DOHH2 (cell line): ENCODE data around the gene CEACAM7.
A peak's percentile ranks its signal among the peaks of the same experiment; 100 is the strongest.

Experiments used
- CTCF ChIP-seq: fragments of 200-600 bp; sonication (generic); IDR thresholded peaks from one replicate; pipeline ENCODE4 v1.5.1; 2014; ENCODE audit warnings: antibody characterized with exemption, mild to moderate bottlenecking, low read depth, low read length; ENCODE audit not compliant: poor library complexity, severe bottlenecking
- EZH2phosphoT487 ChIP-seq: fragments of 200-600 bp; sonication (generic); IDR thresholded peaks from 2 replicates; pipeline ENCODE4 v1.6.1; 2017; ENCODE audit warnings: borderline replicate concordance, mild to moderate bottlenecking, antibody characterized with exemption, low read length, moderate library complexity, mixed read lengths

GRCh38 chr19:41646589-41647204, 41.4 kb downstream of the CEACAM7 start:
- peak; percentile 35 for TF ChIP-seq CTCF
- TF ChIP-seq EZH2phosphoT487: no peak
